Adipose tissue (tissue), 3 donors: ENCODE measurements around the gene MMP17. TPM values are rescaled to one million over a fixed set of nuclear protein-coding genes. Genes with fewer than 3 reads are reported as not detected.
"Not testable (repeated sequence)": the region's sequence is repeated elsewhere in the genome, so short reads cannot be mapped to it uniquely, and the experiment has no call there.

Experiments used
- H3K27ac ChIP-seq: one replicate; pipeline ENCODE4 v1.5.1; 2013; ENCODE audit warnings: low read depth, low read length
- WGBS, 3 donors: extraction: QIAGEN DNeasy Blood & Tissue Kit; methylation state at CpG; one replicate each; pipeline ENCODE4 v1.1.7; 2013; 5-methylcytosine and 5-hydroxymethylcytosine counted together
- polyA plus RNA-seq, 3 donors: library from polyadenylated mRNA; stranded (reverse); fragments of 200-250 nt; gene quantifications; one replicate each; pipeline ENCODE4 v1.2.3, GENCODE V29; 2013
- donor health status: healthy with polysubstance abuse.
- donor health status: Bipolar disorder and iron deficiency.
- donor health status: healthy.

MMP17 gene
- polyA plus RNA-seq, 3 donors: 2.7 to 7.5 (median 7.4) TPM

- whole genome bisulfite sequencing, 3 donors: 45 to 72% (median 48%) methylated on average over 21 of the region's 21 CpGs
- no peak overlapping the region for H3K27ac ChIP-seq
These were observed 44.2 kb downstream of the MMP17 start for GRCh38 chr12:131872154-131873051.

- 93 to 95% (median 94%) methylated on average over 21 of the region's 21 CpGs for WGBS, 3 donors
- no peak overlapping the region for H3K27ac ChIP-seq
These were observed 45.1 kb downstream of the MMP17 start for GRCh38 chr12:131873293-131873692.

- H3K27ac ChIP-seq: not testable (repeated sequence)
- WGBS, 3 donors: 63 to 82% (median 72%) methylated on average over 6 of the region's 6 CpGs
These were observed 46.8 kb downstream of the MMP17 start for GRCh38 chr12:131874972-131875371.

GRCh38 chr12:131877216-131877615 lies 49.0 kb downstream of the MMP17 start:
- not testable (repeated sequence) for H3K27ac ChIP-seq
- 75 to 86% (median 81%) methylated on average over 10 of the region's 10 CpGs for WGBS, 3 donors

GRCh38 chr12:131878436-131878835 lies 50.2 kb downstream of the MMP17 start:
- WGBS, 3 donors: 27 to 49% (median 31%) methylated on average over 3 of the region's 3 CpGs
- H3K27ac ChIP-seq: not testable (repeated sequence)

- 74 to 81% (median 80%) methylated on average over 16 of the region's 16 CpGs for WGBS, 3 donors
- H3K27ac ChIP-seq: no peak overlapping the region
These were observed 54.8 kb downstream of the MMP17 start for GRCh38 chr12:131882804-131883520.

GRCh38 chr12:131883521-131883900 lies 55.3 kb downstream of the MMP17 start:
- H3K27ac ChIP-seq: no peak overlapping the region
- WGBS, 3 donors: 77 to 83% (median 80%) methylated on average over 4 of the region's 4 CpGs

- WGBS, 3 donors: 80 to 93% (median 83%) methylated on average over 8 of the region's 8 CpGs
- H3K27ac ChIP-seq: not testable (repeated sequence)
These were observed 56.9 kb downstream of the MMP17 start for GRCh38 chr12:131885076-131885475.

GRCh38 chr12:131885543-131886057 lies 57.4 kb downstream of the MMP17 start:
- 88 to 93% (median 90%) methylated on average over 7 of the region's 7 CpGs for WGBS, 3 donors
- H3K27ac ChIP-seq: no peak overlapping the region

GRCh38 chr12:131891722-131892121 lies 63.5 kb downstream of the MMP17 start:
- WGBS, 3 donors: 82 to 87% (median 86%) methylated on average over 7 to 8 of the region's 8 CpGs
- not testable (repeated sequence) for H3K27ac ChIP-seq

- no peak overlapping the region for H3K27ac ChIP-seq
- 75 to 82% (median 77%) methylated on average over 26 of the region's 26 CpGs for WGBS, 3 donors
These were observed 64.8 kb downstream of the MMP17 start for GRCh38 chr12:131892711-131893604.

GRCh38 chr12:131893605-131894312 lies 65.6 kb downstream of the MMP17 start:
- WGBS, 3 donors: 34 to 45% (median 44%) methylated on average over 15 to 19 of the region's 19 CpGs
- no peak overlapping the region for H3K27ac ChIP-seq

- WGBS, 3 donors: 0 to 2% (median 1%) methylated on average over 23 to 64 of the region's 64 CpGs
- H3K27ac ChIP-seq: no peak within 1 kb of the TSS
These were observed 66.2 kb downstream of the MMP17 start, which contains the start of gene ULK1 for GRCh38 chr12:131894313-131894860. TSS of gene ULK1 (plus strand) at chr12:131894622. CDS start at chr12:131895002, 380 bp downstream.

GRCh38 chr12:131894981-131895639 lies 66.9 kb downstream of the MMP17 start:
- 1 to 2% (median 1%) methylated on average over 38 to 54 of the region's 54 CpGs for WGBS, 3 donors
- no peak overlapping the region for H3K27ac ChIP-seq

- 1 to 5% (median 2%) methylated on average over 12 of the region's 12 CpGs for WGBS, 3 donors
- peak overlapping the region; percentile 76 for H3K27ac ChIP-seq
These were observed 67.5 kb downstream of the MMP17 start for GRCh38 chr12:131895640-131896079.

GRCh38 chr12:131896080-131896810 lies 68.1 kb downstream of the MMP17 start:
- 1 to 2% (median 1%) methylated on average over 32 to 39 of the region's 39 CpGs for WGBS, 3 donors
- H3K27ac ChIP-seq: peak overlapping the region; percentile 76
